GM18498 (cell line): ENCODE results near the gene EXT2.

Experiments used
- ATAC-seq: cut with Tn5 transposase; IDR thresholded peaks from one replicate; pipeline ENCODE4 v1.9.1; 2021; ENCODE audit warnings: mild to moderate bottlenecking, moderate library complexity; ENCODE audit not compliant: unreplicated experiment

The EXT2 gene

GRCh38 chr11:44198146-44198724, 102.8 kb downstream of the EXT2 start:
- no peak for ATAC-seq

GRCh38 chr11:44199298-44199697, 103.8 kb downstream of the EXT2 start:
- ATAC-seq: no peak

GRCh38 chr11:44199816-44200215, 104.3 kb downstream of the EXT2 start:
- ATAC-seq: no peak

GRCh38 chr11:44203270-44204043, 108.0 kb downstream of the EXT2 start:
- ATAC-seq: no peak

- ATAC-seq: no peak
Observed at GRCh38 chr11:44205352-44205751, 109.9 kb downstream of the EXT2 start.

- no peak for ATAC-seq
Observed at GRCh38 chr11:44205836-44206235, 110.4 kb downstream of the EXT2 start.

GRCh38 chr11:44207292-44207691, 111.8 kb downstream of the EXT2 start:
- ATAC-seq: no peak

GRCh38 chr11:44208976-44209603, 113.6 kb downstream of the EXT2 start:
- ATAC-seq: no peak

GRCh38 chr11:44212128-44212527, 116.7 kb downstream of the EXT2 start:
- no peak for ATAC-seq

GRCh38 chr11:44213148-44213547, 117.7 kb downstream of the EXT2 start:
- ATAC-seq: no peak

- no peak for ATAC-seq
Observed at GRCh38 chr11:44217432-44217831, 122.0 kb downstream of the EXT2 start.

GRCh38 chr11:44219830-44220796, 124.6 kb downstream of the EXT2 start:
- ATAC-seq: no peak

- no peak for ATAC-seq
Observed at GRCh38 chr11:44221456-44221855, 126.0 kb downstream of the EXT2 start.

GRCh38 chr11:44221992-44222391, 126.5 kb downstream of the EXT2 start:
- ATAC-seq: no peak

- no peak for ATAC-seq
Observed at GRCh38 chr11:44223238-44223637, 127.8 kb downstream of the EXT2 start.

GRCh38 chr11:44224867-44225501, 129.5 kb downstream of the EXT2 start:
- ATAC-seq: no peak

- no peak for ATAC-seq
Observed at GRCh38 chr11:44226490-44226889, 131.0 kb downstream of the EXT2 start.

GRCh38 chr11:44226945-44227344, 131.5 kb downstream of the EXT2 start:
- no peak for ATAC-seq

GRCh38 chr11:44228379-44228778, 132.9 kb downstream of the EXT2 start:
- no peak for ATAC-seq

- ATAC-seq: no peak
Observed at GRCh38 chr11:44229098-44229497, 133.6 kb downstream of the EXT2 start.

GRCh38 chr11:44229624-44230023, 134.1 kb downstream of the EXT2 start:
- ATAC-seq: no peak
